Measurements from ENCODE around the gene KRTAP4-8. TPM values are rescaled to one million over a fixed set of nuclear protein-coding genes. Genes with fewer than 3 reads are reported as not detected.
"Not testable (repeated sequence)": the region's sequence is repeated elsewhere in the genome, so short reads cannot be mapped to it uniquely, and the experiment has no call there.

The KRTAP4-8 gene
- total RNA-seq, 8 experiments from 2014 or later = 0.25 to 0.33 TPM; not detected in 6

DNA sequence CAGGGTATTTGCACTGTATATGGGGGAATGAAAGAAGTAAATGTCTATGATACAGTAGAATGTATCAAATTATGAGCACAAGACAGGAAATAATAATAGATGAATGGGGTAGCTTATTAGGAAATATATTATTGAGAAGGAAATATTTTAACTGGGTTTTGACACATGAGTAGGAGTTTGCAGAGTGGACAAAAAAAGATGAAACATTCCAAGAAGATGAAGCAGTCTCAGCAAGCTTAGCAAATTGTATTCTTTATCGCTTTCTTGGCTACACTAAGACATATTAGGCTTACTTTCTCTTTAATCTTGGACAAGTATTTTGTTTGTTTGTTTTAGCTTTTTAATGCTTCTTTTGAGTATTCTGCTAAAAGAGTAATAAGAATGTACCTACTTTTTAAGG lies 6.0 kb upstream of the KRTAP4-8 start:
- in situ Hi-C loops (cut with MboI; ENCODE audit: low pct_unique_long_range_greater_than_20kb in 2 of 9, low sequenced_read_pairs in 9 of 9, unreplicated experiment in 9 of 9) = no loop called here
- H3K27ac ChIP-seq = no peak overlapping the region
- H3K4me1 ChIP-seq (replicated peaks in 1 of 2) = no peaks in the 10 kb centered on the region
- 83 to 100% (median 92%) methylated on average over 1 of the region's 1 CpG; no CpG with 5 or more reads in 1 of the 10 experiments for WGBS, 10 experiments
- ATAC-seq (replicated peaks in 6 of 8) = no peak
- no peak overlapping the region for H3K4me3 ChIP-seq

DNA sequence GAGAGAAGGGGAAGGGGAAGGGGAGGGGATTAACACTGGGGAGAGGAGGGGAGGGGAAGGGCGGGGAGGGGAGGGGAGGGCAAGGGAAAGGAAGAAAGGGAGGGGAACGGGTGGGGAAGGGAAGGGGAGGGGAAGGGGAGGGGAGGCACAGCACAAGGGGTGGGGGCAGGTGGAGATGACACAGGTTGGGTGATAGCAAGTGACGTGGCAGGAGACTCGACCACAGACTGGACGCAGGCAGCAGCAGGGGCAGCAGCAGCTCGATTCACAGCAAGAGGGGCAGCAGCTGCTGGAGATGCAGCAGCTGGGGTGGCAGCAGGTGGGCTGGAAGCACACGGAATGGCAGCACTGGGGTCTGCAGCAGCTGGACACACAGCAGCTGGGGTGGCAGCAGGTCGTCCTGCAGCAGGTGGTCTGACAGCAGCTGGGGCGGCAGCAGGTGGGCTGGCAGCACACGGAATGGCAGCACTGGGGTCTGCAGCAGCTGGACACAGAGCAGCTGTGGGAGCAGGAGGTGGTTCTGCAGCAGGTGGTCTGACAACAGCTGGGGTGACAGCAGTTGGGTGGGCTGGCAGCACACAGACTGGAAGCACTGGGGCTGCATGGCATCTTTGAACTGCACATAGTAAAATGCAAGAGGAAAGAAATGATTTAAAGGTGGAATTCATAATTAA lies 3.8 kb upstream of the KRTAP4-8 start, which contains the start of gene KRTAP4-16:
Gene KRTAP4-16, minus strand, starts transcription at position 624 of the 674 bp plus-strand sequence. Its CDS starts 0 bp downstream, at position 624.
- Histone ChIP-seq H3K4me3 (no peak within 1 kb of the TSS), H3K27ac (no peak within 1 kb of the TSS), H3K4me1 (replicated peaks in 1 of 2) (no peaks in the 10 kb centered on the region)
- in situ Hi-C loops (cut with MboI; ENCODE audit: low pct_unique_long_range_greater_than_20kb in 2 of 9, low sequenced_read_pairs in 9 of 9, unreplicated experiment in 9 of 9) = no loop called here
- ATAC-seq (replicated peaks in 6 of 8) = no peak
- WGBS, 10 experiments = no CpG with 5 or more reads among the region's 10 CpGs

DNA sequence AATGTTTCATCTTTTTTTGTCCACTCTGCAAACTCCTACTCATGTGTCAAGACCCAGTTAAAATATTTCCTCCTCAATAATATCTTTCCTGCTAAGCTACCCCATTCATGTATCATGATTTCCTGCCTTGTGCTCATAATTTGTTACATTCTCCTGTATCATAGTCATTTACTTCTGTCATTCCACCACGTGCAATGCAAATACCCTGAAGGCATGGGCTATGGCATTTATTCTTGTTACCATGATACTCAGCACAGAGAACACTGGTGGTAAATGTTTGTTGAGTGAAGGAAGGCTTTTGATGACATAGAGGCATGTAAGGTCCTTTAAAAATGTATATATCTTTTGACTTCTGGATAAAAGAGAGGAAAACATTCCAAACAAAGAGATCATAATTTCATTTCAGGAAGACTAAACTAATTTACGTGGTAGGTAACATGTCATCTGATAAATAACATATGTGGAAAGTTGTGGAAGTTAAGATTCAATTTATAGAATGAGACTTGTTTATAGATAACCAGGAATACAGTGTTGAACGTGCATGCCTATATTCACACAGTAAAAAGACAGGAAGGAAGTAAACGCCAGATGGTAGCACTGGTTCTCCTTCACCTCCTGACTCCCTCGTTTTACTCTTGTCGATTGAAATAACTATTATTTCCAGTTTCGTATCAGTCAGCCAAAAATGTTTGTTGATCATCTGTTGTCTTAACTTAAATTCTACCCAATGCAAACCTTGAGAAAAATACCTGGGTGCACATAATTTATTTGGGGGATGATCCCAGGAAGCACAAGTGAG lies 1.9 kb upstream of the KRTAP4-8 start:
- H3K4me3 ChIP-seq; H3K27ac ChIP-seq; in situ Hi-C loops (cut with MboI; ENCODE audit: low pct_unique_long_range_greater_than_20kb in 2 of 9, low sequenced_read_pairs in 9 of 9, unreplicated experiment in 9 of 9); H3K4me1 ChIP-seq (replicated peaks in 1 of 2): not testable (repeated sequence)
- peak in 3 of 8 experiments; percentile 32 to 85 (median 78) for ATAC-seq (replicated peaks in 6 of 8)
- 48 to 100% (median 77%) methylated on average over 1 to 7 of the region's 7 CpGs for WGBS, 10 experiments

DNA sequence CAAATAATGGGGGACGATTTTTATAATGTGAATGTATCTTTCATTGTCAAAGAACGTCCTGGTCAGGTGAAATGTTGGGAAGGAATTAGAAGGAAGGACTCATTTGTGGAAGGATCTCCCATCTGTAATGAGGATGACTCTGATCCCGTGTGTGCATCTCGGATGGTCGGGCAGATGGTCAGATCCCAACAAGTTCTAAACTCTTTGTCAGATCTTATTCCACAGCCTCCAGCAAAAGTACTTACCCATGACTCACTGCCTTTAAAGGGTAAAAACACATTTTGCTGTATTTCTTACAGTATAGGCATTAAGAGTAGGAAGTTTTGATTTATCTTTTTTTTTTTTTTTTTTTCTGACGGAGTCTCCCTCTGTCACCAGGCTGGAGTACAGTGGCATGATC lies 539 bp upstream of the KRTAP4-8 start:
- no peak overlapping the region for H3K4me3 ChIP-seq
- in situ Hi-C loops (cut with MboI; ENCODE audit: low pct_unique_long_range_greater_than_20kb in 2 of 9, low sequenced_read_pairs in 9 of 9, unreplicated experiment in 9 of 9) = no loop called here
- H3K4me1 ChIP-seq (replicated peaks in 1 of 2) = no peaks in the 10 kb centered on the region
- ATAC-seq (replicated peaks in 6 of 8) = no peak
- 47 to 86% (median 78%) methylated on average over 2 to 6 of the region's 6 CpGs for WGBS, 10 experiments
- H3K27ac ChIP-seq = no peak overlapping the region

- H3K27ac ChIP-seq = no peak overlapping the region
- 40 to 100% (median 84%) methylated on average over 2 to 7 of the region's 7 CpGs; no CpG with 5 or more reads in 2 of the 10 experiments for WGBS, 10 experiments
- in situ Hi-C loops (cut with MboI; ENCODE audit: low pct_unique_long_range_greater_than_20kb in 2 of 9, low sequenced_read_pairs in 9 of 9, unreplicated experiment in 9 of 9) = no loop called here
- H3K4me1 ChIP-seq (replicated peaks in 1 of 2) = no peaks in the 10 kb centered on the region
- ATAC-seq (replicated peaks in 6 of 8) = peak in 3 of 8 experiments; percentile 92 to 99 (median 99)
- H3K4me3 ChIP-seq = no peak overlapping the region
These were observed 1.9 kb downstream of the KRTAP4-8 start for GRCh38 chr17:41096055-41096454.

- H3K27ac ChIP-seq; H3K4me3 ChIP-seq; H3K4me1 ChIP-seq (replicated peaks in 1 of 2); in situ Hi-C loops (cut with MboI; ENCODE audit: low pct_unique_long_range_greater_than_20kb in 2 of 9, low sequenced_read_pairs in 9 of 9, unreplicated experiment in 9 of 9); ATAC-seq (replicated peaks in 6 of 8): not testable (repeated sequence)
- WGBS, 10 experiments = 0 to 100% (median 40%) methylated on average over 1 to 4 of the region's 4 CpGs; no CpG with 5 or more reads in 4 of the 10 experiments
These were observed 9.1 kb downstream of the KRTAP4-8 start for GRCh38 chr17:41088760-41089352.

GRCh38 chr17:41084100-41084856 lies 13.7 kb downstream of the KRTAP4-8 start, which contains the start of gene KRTAP4-7:
KRTAP4-7 (plus strand) TSS chr17:41084150; CDS start chr17:41084207, 57 bp downstream.
- in situ Hi-C loops (cut with MboI; ENCODE audit: low pct_unique_long_range_greater_than_20kb in 2 of 9, low sequenced_read_pairs in 9 of 9, unreplicated experiment in 9 of 9); H3K4me1 ChIP-seq (replicated peaks in 1 of 2); H3K4me3 ChIP-seq; H3K27ac ChIP-seq; ATAC-seq (replicated peaks in 6 of 8): not testable (repeated sequence)
- WGBS, 10 experiments = 0 to 67% methylated on average over 1 of the region's 14 CpGs; no CpG with 5 or more reads in 8 of the 10 experiments

DNA sequence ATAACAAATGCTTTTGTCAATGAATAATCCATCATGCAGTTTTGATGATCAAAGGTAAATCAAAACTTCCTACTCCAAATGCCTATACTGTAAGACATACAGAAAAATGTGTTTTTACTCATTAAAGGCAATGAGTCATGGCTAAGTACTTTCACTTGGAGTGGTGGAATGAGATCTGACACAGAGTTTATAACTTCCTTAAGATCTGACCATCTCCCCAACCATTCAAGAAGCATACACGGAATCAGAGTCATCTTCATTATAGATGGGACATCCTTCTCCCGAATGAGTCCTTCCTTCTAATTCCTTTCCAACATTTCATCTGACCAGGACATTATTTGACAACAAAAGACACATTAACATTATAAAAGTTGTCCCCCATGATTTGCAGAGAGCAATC lies 14.5 kb downstream of the KRTAP4-8 start:
- WGBS, 10 experiments = 60 to 71% methylated on average over 1 of the region's 2 CpGs; no CpG with 5 or more reads in 8 of the 10 experiments
- ATAC-seq (replicated peaks in 6 of 8); in situ Hi-C loops (cut with MboI; ENCODE audit: low pct_unique_long_range_greater_than_20kb in 2 of 9, low sequenced_read_pairs in 9 of 9, unreplicated experiment in 9 of 9); H3K27ac ChIP-seq; H3K4me1 ChIP-seq (replicated peaks in 1 of 2); H3K4me3 ChIP-seq: not testable (repeated sequence)

DNA sequence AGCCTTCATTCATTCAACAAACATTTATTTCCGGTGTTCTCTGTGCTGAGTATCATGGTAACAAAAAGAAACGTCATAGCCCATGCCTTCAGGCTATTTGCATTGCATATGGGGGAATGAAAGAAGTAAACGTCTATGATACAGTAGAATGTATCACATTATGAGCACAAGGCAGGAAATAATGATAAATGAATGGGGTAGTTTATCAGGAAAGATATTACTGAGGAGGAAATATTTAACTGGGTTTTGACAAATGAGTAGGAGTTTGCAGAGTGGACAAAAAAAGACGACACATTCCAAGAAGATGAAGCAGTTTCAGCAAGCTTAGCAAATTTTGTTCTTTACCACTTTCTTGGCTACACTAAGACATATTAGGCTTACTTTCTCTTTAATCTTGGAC lies 15.3 kb downstream of the KRTAP4-8 start:
- Histone ChIP-seq H3K4me1 (replicated peaks in 1 of 2) (no peaks in the 10 kb centered on the region), H3K27ac (no peak overlapping the region), H3K4me3 (no peak overlapping the region)
- WGBS, 10 experiments = 25 to 79% (median 58%) methylated on average over 1 to 4 of the region's 4 CpGs
- in situ Hi-C loops (cut with MboI; ENCODE audit: low pct_unique_long_range_greater_than_20kb in 2 of 9, low sequenced_read_pairs in 9 of 9, unreplicated experiment in 9 of 9) = no loop called here
- peak in 2 of 8 experiments; percentile 37 to 59 for ATAC-seq (replicated peaks in 6 of 8)

- ATAC-seq (replicated peaks in 6 of 8) = no peak
- H3K4me1 ChIP-seq (replicated peaks in 1 of 2) = peaks cover 0 to 3% of the 10 kb centered on the region in 2 donors
- no peak overlapping the region for H3K27ac ChIP-seq
- H3K4me3 ChIP-seq = no peak overlapping the region
- in situ Hi-C loops (cut with MboI; ENCODE audit: low pct_unique_long_range_greater_than_20kb in 2 of 9, low sequenced_read_pairs in 9 of 9, unreplicated experiment in 9 of 9) = no loop called here
These were observed 21.2 kb downstream of the KRTAP4-8 start for GRCh38 chr17:41076788-41077187.

GRCh38 chr17:41073676-41074075 lies 24.3 kb downstream of the KRTAP4-8 start:
- WGBS, 10 experiments = 60 to 100% (median 80%) methylated on average over 1 to 2 of the region's 2 CpGs; no CpG with 5 or more reads in 2 of the 10 experiments
- in situ Hi-C loops (cut with MboI; ENCODE audit: low pct_unique_long_range_greater_than_20kb in 2 of 9, low sequenced_read_pairs in 9 of 9, unreplicated experiment in 9 of 9) = no loop called here
- ATAC-seq (replicated peaks in 6 of 8) = peak in 1 of 8 experiments; percentile 13
- Histone ChIP-seq H3K4me3 (no peak overlapping the region), H3K4me1 (replicated peaks in 1 of 2) (peaks cover 0 to 3% of the 10 kb centered on the region in 2 donors), H3K27ac (no peak overlapping the region)

GRCh38 chr17:41071606-41072360 lies 26.2 kb downstream of the KRTAP4-8 start:
- in situ Hi-C loops (cut with MboI; ENCODE audit: low pct_unique_long_range_greater_than_20kb in 2 of 9, low sequenced_read_pairs in 9 of 9, unreplicated experiment in 9 of 9) = no loop called here
- ATAC-seq (replicated peaks in 6 of 8) = no peak
- peaks cover 0 to 3% of the 10 kb centered on the region in 2 donors for H3K4me1 ChIP-seq (replicated peaks in 1 of 2)
- no peak overlapping the region for H3K4me3 ChIP-seq
- H3K27ac ChIP-seq = no peak overlapping the region
- 88 to 100% (median 97%) methylated on average over 1 to 5 of the region's 5 CpGs; no CpG with 5 or more reads in 3 of the 10 experiments for WGBS, 10 experiments

Data from motor neuron (in vitro differentiated cells).